Measurements from ENCODE around the gene TIA1.
"Not testable (repeated sequence)": the region's sequence is repeated elsewhere in the genome, so short reads cannot be mapped to it uniquely, and the experiment has no call there.

The TIA1 gene

DNA sequence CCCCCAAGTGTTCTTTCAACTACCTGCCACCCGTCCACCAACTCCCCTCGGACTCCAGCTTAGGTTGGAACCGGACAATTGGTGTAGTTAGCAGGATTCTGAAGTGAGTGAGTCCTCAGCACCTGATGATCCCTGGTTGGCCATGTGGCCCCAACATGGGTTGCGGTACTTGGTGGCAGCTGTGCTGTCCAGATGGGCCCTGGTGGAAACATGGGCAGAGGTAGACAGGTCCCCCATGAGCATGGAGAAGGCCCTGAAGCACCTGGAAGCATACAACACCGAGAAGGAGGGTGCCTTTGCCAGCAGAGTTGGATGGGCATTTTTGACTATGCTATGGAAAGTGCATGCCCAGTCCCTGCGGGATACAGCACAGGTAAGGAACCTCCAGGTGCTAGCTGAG lies 46.6 kb downstream of the TIA1 start:
- no peak for DNase-seq (ENCODE audit: low spot score)
- Mint-ChIP-seq H3K4me1 (ENCODE audit: low read depth) (no peaks in the 10 kb centered on the region), H3K27me3 (ENCODE audit: low read depth) (no peaks in the 10 kb centered on the region), H3K9me3 (no peaks in the 10 kb centered on the region), H3K4me3 (no peak overlapping the region), H3K27ac (no peak overlapping the region), H3K36me3 (ENCODE audit: low read depth) (peaks cover 4% of the 10 kb centered on the region)

DNA sequence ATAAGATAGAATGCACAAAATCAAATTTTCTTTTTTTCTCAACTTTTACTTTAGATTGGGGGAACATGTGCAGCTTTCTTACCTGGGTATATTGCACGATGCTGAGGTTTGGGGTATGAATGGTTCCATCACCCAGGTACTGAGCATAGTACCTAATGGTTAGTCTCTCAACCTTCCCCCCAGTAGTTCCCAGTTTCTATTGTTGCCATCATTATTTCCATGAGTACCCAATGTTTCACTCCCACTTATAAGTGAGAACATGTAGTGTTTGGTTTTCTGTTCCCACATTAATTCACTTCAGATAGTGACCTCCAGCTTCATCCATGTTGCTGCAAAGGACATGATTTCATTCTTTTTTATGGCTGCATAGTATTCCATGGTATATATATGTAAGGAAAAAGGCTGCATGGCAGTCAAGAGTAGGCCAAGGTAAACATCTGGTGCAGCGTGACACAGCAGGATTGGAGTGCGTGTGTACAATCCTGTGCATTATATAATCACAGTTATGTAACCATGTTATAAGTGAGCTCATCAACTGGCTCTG lies 47.1 kb downstream of the TIA1 start:
- no peak for DNase-seq (ENCODE audit: low spot score)
- Mint-ChIP-seq H3K36me3 (ENCODE audit: low read depth) (peaks cover 4% of the 10 kb centered on the region), H3K4me3 (no peak overlapping the region), H3K4me1 (ENCODE audit: low read depth) (no peaks in the 10 kb centered on the region), H3K27ac (no peak overlapping the region), H3K27me3 (ENCODE audit: low read depth) (no peaks in the 10 kb centered on the region), H3K9me3 (no peaks in the 10 kb centered on the region)

DNA sequence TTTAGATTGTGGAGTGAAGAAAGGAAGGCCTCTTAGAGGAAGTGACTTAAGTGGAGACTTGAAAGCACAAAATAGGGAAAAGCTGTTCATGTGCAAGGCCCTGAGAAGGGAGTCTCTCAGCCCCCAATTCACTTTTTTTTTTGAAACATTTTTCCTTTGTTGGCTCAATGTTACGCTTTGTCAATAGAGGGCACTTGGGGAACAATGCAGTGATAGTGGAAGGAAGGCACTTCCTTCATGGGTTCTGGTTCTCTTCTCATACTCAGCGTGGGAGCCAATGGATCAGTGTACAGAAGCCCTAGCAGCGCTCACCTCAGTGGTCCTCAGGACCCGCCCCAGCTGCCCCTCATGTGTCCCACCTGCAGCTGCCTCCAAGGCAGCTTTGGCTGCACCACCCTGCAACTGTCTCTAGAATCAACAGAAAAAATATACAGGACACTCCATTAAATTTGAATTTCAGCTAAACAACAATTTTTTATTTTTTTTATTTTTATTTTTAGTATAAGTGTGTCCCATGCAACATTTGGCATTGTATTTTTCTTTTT lies 49.0 kb downstream of the TIA1 start:
- Mint-ChIP-seq H3K36me3 (ENCODE audit: low read depth) (peaks cover 4% of the 10 kb centered on the region), H3K27ac (no peak overlapping the region), H3K4me1 (ENCODE audit: low read depth) (no peaks in the 10 kb centered on the region), H3K4me3 (no peak overlapping the region), H3K9me3 (no peaks in the 10 kb centered on the region), H3K27me3 (ENCODE audit: low read depth) (no peaks in the 10 kb centered on the region)
- no peak for DNase-seq (ENCODE audit: low spot score)

DNA sequence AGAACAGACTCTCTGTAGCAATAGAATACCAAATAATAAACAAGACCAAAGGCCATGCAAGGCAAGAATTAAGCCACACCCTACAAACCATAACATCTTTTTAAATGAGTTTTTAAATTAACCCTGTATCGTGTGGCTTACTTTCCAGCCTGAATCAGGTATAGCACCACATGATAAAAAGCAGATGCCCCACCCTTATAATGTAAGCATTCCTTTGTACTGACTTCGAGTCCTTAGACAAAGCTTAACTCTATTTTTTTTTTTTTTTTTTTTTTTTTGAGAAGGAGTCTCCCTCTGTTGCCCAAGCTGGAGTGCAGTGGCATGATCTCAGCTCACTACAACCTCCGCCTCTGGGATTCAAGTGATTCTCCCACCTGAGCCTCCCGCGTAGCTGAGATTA lies 55.9 kb downstream of the TIA1 start:
- Mint-ChIP-seq H3K36me3 (ENCODE audit: low read depth) (peaks cover 5% of the 10 kb centered on the region), H3K4me1 (ENCODE audit: low read depth) (peaks cover 16% of the 10 kb centered on the region), H3K9me3 (no peaks in the 10 kb centered on the region), H3K27ac (no peak overlapping the region), H3K27me3 (ENCODE audit: low read depth) (no peaks in the 10 kb centered on the region), H3K4me3 (no peak overlapping the region)
- DNase-seq (ENCODE audit: low spot score), result no peak

DNA sequence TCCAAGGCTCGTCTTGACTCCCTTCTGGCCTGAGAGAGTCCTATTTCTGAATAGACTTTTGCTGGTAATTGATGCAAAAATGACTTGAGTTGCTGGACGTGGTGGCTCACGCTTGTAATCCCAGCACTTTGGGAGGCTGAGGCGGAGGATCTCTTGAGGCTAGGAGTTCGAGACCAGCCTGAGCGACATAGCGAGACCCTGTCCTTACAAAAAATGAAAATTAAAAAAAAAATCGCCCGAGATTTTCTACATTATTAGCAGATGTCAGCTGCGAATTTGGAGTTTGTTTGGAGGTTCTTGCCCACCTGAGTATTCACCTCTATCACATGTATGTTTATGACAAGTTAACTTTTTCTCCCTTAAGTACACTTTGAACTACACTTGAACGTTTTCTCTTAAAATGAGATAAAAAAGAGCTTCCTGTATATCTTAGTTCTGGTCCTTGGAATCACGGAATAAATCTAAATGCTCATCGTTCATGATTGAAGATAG lies 57.1 kb downstream of the TIA1 start:
- Mint-ChIP-seq H3K4me3 (peak overlapping the region; percentile 92), H3K27me3 (ENCODE audit: low read depth) (no peaks in the 10 kb centered on the region), H3K36me3 (ENCODE audit: low read depth) (peaks cover 5% of the 10 kb centered on the region), H3K27ac (peak overlapping the region; percentile 99), H3K9me3 (no peaks in the 10 kb centered on the region), H3K4me1 (ENCODE audit: low read depth) (peaks cover 16% of the 10 kb centered on the region)
- DNase-seq (ENCODE audit: low spot score), result no peak

DNA sequence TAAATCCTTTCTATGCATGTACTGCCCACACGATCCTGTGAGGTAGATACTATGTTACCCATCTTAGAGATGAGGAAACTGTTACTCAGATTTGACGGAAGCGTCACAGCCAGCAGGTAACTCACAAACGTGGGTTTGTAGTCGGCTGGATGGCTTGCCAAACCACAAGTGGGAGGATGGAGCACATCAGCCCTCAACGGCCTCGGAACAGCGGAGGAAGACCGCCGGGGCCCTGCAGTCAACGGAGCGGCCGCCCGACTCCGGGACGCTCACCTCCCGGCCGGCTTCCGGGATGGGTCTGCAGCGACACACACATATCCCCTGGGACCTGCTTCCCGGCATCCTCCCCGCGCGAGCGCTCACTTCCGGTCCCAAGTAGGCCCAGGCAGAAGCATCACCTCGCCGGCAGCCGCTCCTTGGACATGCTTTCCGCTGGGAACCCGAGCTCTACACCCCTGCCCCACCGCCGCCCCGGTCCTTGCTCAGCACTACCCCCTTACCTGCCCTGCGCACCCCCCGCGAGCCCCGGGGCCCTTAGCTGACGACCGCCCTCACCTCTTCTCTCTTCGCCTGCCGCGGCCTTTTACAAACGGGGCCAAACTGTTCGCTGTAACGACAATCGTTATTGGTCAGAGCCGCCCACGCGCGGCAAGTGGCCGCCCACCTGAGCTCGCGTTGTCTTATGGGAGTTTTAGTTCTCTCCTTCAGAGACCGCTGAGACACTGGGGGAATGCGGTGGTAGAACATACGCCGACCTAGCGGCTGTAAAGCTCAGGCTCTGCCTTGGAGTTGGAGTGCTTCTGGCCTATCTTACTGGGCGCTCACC lies 57.8 kb downstream of the TIA1 start, which contains the start of gene C2orf42:
Gene C2orf42, minus strand, starts transcription at position 602 of the 826 bp plus-strand sequence. CDS start 9,034 bp downstream, outside the sequence.
- peak within 1 kb of the TSS; percentile 92 for H3K4me3 Mint-ChIP-seq
- peak; percentile 97 for DNase-seq (ENCODE audit: low spot score)

DNA sequence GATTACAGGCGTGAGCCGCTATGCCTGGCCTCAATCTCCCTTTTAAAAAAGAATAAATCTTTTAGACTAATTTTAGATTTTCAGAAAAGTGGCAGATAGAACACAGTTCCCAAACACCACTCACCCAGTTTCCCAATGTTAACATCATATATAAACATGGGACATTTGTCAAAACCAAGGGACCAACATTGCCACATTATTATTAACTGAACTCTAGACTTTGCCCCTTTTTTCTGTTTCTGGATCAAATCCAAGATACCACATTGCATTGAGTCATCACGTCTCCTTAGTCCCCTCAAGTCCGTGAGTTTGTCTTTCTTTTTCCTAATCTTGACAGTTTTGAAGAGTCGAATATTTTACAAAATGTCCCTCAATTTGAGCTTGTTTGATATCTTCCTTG lies 60.0 kb downstream of the TIA1 start:
- Mint-ChIP-seq H3K27me3 (ENCODE audit: low read depth) (no peaks in the 10 kb centered on the region), H3K36me3 (ENCODE audit: low read depth) (peaks cover 5% of the 10 kb centered on the region), H3K9me3 (no peaks in the 10 kb centered on the region), H3K4me3 (peak overlapping the region; percentile 4), H3K27ac (no peak overlapping the region), H3K4me1 (ENCODE audit: low read depth) (peaks cover 16% of the 10 kb centered on the region)
- no peak for DNase-seq (ENCODE audit: low spot score)

More for the DNA sequence above, 57.8 kb downstream of the TIA1 start, which contains the start of gene C2orf42:
- H3K36me3 Mint-ChIP-seq (ENCODE audit: low read depth), result peaks cover 5% of the 10 kb centered on the region
- H3K9me3 Mint-ChIP-seq, result no peaks in the 10 kb centered on the region
- peak within 1 kb of the TSS; percentile 99 for H3K27ac Mint-ChIP-seq
- peaks cover 16% of the 10 kb centered on the region for H3K4me1 Mint-ChIP-seq (ENCODE audit: low read depth)
- H3K27me3 Mint-ChIP-seq (ENCODE audit: low read depth), result no peaks in the 10 kb centered on the region

DNA sequence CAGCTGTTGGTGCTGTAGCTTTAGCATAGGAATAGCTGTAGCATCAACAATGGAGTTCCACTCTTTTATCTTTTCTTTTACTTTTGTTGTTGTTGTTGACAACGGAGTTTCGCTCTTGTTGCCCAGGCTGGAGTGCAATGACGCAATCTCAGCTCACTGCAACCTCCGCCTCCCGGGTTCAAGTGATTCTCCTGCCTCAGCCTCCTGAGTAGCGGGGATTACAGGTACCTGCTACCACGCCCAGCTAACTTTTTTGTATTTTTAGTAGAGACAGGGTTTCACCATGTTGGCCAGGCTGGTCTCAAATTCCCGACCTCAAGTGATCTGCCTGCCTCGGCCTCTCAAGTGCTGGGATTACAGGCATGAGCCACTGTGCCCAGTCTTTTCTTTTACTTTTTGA lies 61.3 kb downstream of the TIA1 start:
- H3K4me1 Mint-ChIP-seq (ENCODE audit: low read depth), result peaks cover 16% of the 10 kb centered on the region
- not testable (repeated sequence) for H3K27me3 Mint-ChIP-seq (ENCODE audit: low read depth); H3K9me3 Mint-ChIP-seq; H3K4me3 Mint-ChIP-seq; H3K36me3 Mint-ChIP-seq (ENCODE audit: low read depth); H3K27ac Mint-ChIP-seq; DNase-seq (ENCODE audit: low spot score)

DNA sequence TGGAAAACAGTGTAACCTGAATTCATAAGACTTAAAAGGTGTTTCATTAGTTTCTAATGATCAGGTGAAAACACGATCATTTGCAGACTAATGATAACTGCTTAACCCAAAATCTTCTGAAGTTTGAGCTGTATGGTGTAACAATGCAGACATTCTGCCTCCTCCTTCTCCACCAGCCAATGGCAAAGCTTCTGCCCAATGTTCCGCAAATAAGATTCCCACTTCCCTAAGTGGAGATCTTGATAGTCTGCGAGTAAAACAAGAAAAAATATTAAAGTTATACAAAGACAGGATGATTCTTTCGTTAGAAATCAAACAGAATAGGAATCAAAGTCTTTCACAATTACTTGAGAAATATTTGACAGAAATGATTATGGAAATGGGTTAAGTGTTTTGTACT lies 65.7 kb downstream of the TIA1 start:
- Mint-ChIP-seq H3K4me3 (no peak overlapping the region), H3K27me3 (ENCODE audit: low read depth) (no peaks in the 10 kb centered on the region), H3K36me3 (ENCODE audit: low read depth) (peaks cover 12% of the 10 kb centered on the region), H3K9me3 (no peaks in the 10 kb centered on the region), H3K27ac (no peak overlapping the region), H3K4me1 (ENCODE audit: low read depth) (no peaks in the 10 kb centered on the region)
- DNase-seq (ENCODE audit: low spot score), result no peak

DNA sequence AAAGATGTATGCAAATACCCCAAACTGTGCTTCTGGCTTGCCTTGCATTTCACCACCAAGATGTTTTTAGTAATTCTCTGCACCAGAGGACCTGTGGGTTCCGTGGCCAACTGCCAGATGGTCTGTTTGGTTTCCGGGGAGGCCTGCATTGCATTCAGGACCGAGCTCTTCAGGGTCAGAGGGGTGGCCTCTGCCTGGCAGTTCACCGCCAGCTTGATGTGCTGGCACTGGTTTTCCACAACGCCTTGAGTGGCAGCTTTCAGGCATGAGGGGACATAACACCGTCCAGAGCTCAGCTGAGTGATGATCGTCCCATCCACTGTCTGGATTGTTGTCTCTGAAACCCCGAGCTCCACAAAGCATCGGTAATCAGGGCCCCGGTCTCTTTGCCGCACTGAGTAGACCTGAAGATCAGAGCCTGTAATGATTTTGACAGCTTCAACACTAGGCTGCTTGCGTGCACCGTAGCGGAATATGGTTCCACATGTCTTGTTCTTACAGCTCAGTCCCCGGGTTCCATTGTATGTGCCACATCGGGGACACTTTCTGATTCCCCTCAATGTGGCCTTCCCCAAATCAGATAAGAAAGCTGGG lies 67.0 kb downstream of the TIA1 start:
- Mint-ChIP-seq H3K36me3 (ENCODE audit: low read depth) (peaks cover 16% of the 10 kb centered on the region), H3K27me3 (ENCODE audit: low read depth) (no peaks in the 10 kb centered on the region)

DNA sequence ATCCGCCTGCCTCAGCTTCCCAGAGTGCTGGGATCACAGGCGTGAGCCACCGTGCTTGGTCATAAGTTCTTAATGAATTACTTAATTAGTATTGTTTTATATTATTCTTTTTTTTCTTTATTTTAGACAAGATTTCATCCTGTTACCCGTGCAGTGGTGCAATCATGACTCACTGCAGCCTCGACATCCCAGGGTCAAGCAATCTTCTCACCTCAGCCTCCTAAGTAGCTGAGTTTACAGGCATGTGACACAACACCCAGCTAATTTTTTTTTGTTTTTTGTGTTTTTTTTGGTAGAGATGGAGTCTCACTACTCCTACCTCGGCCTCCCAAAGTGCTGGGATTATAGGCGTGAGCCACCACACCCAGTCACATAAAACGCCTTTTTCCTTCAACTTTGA lies 74.9 kb downstream of the TIA1 start:
- H3K9me3 Mint-ChIP-seq, result no peaks in the 10 kb centered on the region
- H3K36me3 Mint-ChIP-seq (ENCODE audit: low read depth), result peaks cover 24% of the 10 kb centered on the region
- no peaks in the 10 kb centered on the region for H3K27me3 Mint-ChIP-seq (ENCODE audit: low read depth)
- DNase-seq (ENCODE audit: low spot score), result no peak
- no peak overlapping the region for H3K4me3 Mint-ChIP-seq
- H3K4me1 Mint-ChIP-seq (ENCODE audit: low read depth), result no peaks in the 10 kb centered on the region
- H3K27ac Mint-ChIP-seq, result no peak overlapping the region

More for the DNA sequence above, 67.0 kb downstream of the TIA1 start:
- H3K9me3 Mint-ChIP-seq, result no peaks in the 10 kb centered on the region
- no peak overlapping the region for H3K4me3 Mint-ChIP-seq
- no peak overlapping the region for H3K27ac Mint-ChIP-seq
- DNase-seq (ENCODE audit: low spot score), result no peak
- no peaks in the 10 kb centered on the region for H3K4me1 Mint-ChIP-seq (ENCODE audit: low read depth)

DNA sequence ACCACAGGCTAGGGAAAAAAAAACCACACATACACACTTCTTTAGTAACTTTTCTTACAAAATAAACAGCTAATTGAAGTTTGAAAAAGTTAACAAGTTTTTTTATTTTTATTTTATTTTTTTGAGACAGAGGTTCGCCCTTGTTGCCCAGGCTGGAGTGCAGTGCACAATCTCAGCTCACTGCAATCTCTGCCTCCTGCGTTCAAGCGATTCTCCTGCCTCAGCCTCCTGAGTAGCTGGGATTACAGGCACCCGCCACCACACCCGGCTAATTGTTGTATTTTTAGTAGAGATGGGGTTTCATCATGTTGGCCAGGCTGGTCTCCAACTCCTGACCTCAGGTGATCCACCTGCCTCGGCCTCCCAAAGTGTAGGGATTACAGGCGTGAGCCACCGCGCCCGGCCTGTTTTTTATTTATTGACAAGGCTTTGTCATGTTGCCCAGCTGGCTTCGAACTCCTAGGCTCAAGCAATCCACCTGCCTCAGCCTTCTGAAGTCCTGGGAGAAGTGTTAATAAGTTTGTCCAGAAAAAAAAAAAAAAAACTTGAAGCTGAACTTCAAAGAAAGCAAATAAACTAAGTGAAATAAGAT lies 78.7 kb downstream of the TIA1 start:
- H3K4me3 Mint-ChIP-seq; H3K27ac Mint-ChIP-seq; H3K27me3 Mint-ChIP-seq (ENCODE audit: low read depth); H3K4me1 Mint-ChIP-seq (ENCODE audit: low read depth); H3K9me3 Mint-ChIP-seq; DNase-seq (ENCODE audit: low spot score): not testable (repeated sequence)
- H3K36me3 Mint-ChIP-seq (ENCODE audit: low read depth), result peaks cover 30% of the 10 kb centered on the region

DNA sequence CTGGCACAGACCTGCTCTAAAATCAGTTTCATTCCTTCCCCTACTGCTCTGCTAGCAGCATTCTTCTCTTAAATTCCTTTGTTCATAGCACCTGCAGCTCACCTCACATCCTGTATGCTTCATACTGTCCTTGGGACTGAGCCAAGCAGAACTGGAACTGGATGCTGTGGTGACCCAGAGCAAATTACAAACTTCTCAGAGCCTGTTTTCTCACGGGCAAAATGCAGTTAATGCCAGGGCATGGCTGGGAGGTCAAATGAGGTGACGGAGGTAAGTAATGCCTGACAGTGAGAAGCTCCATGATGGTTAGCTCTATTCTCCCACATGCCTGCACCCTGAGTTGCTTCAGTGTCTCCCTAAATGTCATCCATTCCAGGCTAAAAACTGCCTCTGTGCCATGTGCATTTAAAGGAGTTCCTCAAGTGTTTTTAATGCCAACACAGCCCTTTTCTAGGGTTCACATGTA lies 87.3 kb downstream of the TIA1 start:
- no peak for DNase-seq (ENCODE audit: low spot score)
- Mint-ChIP-seq H3K4me3 (no peak overlapping the region), H3K36me3 (ENCODE audit: low read depth) (peaks cover 15% of the 10 kb centered on the region), H3K27me3 (ENCODE audit: low read depth) (no peaks in the 10 kb centered on the region), H3K27ac (no peak overlapping the region), H3K4me1 (ENCODE audit: low read depth) (no peaks in the 10 kb centered on the region), H3K9me3 (no peaks in the 10 kb centered on the region)

DNA sequence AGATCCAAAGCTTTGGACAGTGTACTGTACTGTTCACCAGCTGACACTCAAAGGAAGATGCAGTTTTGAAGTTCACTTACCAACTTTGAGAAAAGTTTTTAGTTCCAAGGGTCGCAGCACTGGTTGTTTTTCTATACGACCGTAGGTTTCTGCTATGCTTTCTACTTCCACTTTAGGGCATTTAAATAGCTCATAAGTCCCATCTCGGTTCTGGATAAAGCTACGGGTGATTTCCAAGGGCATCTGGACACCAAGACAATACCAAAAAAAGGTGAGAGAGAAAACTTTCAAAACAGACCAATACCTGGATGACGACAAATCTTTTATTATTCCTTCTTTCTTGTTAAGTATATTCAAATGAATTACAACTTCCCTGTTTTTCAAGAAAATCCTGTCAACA lies 87.9 kb downstream of the TIA1 start:
- Mint-ChIP-seq H3K9me3 (no peaks in the 10 kb centered on the region), H3K4me3 (no peak overlapping the region), H3K27ac (no peak overlapping the region), H3K27me3 (ENCODE audit: low read depth) (no peaks in the 10 kb centered on the region), H3K36me3 (ENCODE audit: low read depth) (peaks cover 15% of the 10 kb centered on the region), H3K4me1 (ENCODE audit: low read depth) (no peaks in the 10 kb centered on the region)
- DNase-seq (ENCODE audit: low spot score), result no peak

Measured in T-helper 2 cell treated with Interferon-gamma antibody and Interleukin-4, amounts not matched to agents 5 μg/mL and 100 μg/mL, for 36 hours (primary cell).